H1 (cell line): Measurements from ENCODE around the gene MCM9. TPM values are rescaled to one million over a fixed set of nuclear protein-coding genes. Genes with fewer than 3 reads are reported as not detected.

ENCODE experiments used
- CTCF ChIA-PET: fragments of 300-600 bp; sonication (Branson Sonifier 250); formaldehyde crosslinking; loops from one replicate; lab custom pipeline; 2021; ENCODE audit not compliant: partially characterized antibody; lab: Charles Lee
- POLR2A ChIA-PET: fragments of 300-600 bp; sonication (Branson Sonifier 250); formaldehyde crosslinking; loops from one replicate; lab custom pipeline; 2021; ENCODE audit warnings: inconsistent platforms; ENCODE audit not compliant: partially characterized antibody; lab: Charles Lee
- DNase-seq, 2 experiments: peaks; one replicate each; pipeline versions ENCODE4 v3.0.0 to v3.0.0-alpha.2; 2010 to 2022; ENCODE audit warnings: low spot score in 2 of 2, low read depth in 1 of 2, mixed read lengths in 1 of 2
- FAIRE-seq: peaks from 2 replicates; lab custom pipeline; 2011; peaks lifted over from hg19 to GRCh38; lab: Jason Lieb, UNC
- H2AFZ ChIP-seq: 2 replicates; pipeline ENCODE4 v1.8.1; 2012; ENCODE audit warnings: low read length, inconsistent platforms
- H2AK5ac ChIP-seq: 2 replicates; pipeline ENCODE4 v1.6.1; 2013; ENCODE audit warnings: low read depth, low read length
- H2BK120ac ChIP-seq: replicated peaks from 2 replicates; pipeline ENCODE3; 2013; ENCODE audit warnings: low read depth, low read length, inconsistent platforms
- H2BK12ac ChIP-seq: 2 replicates; pipeline ENCODE4 v1.6.1; 2013; ENCODE audit warnings: low read depth, low read length
- H2BK15ac ChIP-seq: 2 replicates; pipeline ENCODE4 v1.6.1; 2013; ENCODE audit warnings: low read length
- H2BK20ac ChIP-seq: 2 replicates; pipeline ENCODE4 v1.6.1; 2013; ENCODE audit warnings: low read length
- H2BK5ac ChIP-seq: 2 replicates; pipeline ENCODE4 v1.6.1; 2013; ENCODE audit warnings: low read depth, low read length
- H3K14ac ChIP-seq: 2 replicates; pipeline ENCODE4 v1.6.1; 2013; ENCODE audit warnings: inconsistent platforms; ENCODE audit not compliant: insufficient read length
- H3K18ac ChIP-seq: 2 replicates; pipeline ENCODE4 v1.6.1; 2013; ENCODE audit warnings: low read length; ENCODE audit errors: extremely low read depth
- H3K23ac ChIP-seq: 2 replicates; pipeline ENCODE4 v1.6.1; 2013; ENCODE audit warnings: inconsistent platforms; ENCODE audit not compliant: insufficient read length
- H3K23me2 ChIP-seq: 2 replicates; pipeline ENCODE4 v1.6.1; 2013; ENCODE audit warnings: low read depth, low read length
- H3K27ac ChIP-seq: 2 replicates; pipeline ENCODE4 v1.6.1; 2011; ENCODE audit warnings: low read depth, low read length, inconsistent platforms
- H3K27me3 ChIP-seq, 4 experiments: replicated peaks in 1 of 4; 1 replicate in 1 of 4; 2 replicates in 3 of 4; pipeline versions ENCODE4 v1.6.1 to v1.8.1; 2011 to 2013; ENCODE audit warnings: low read length in 3 of 4, mild to moderate bottlenecking in 3 of 4, inconsistent platforms in 2 of 4, mixed read lengths in 2 of 4, moderate library complexity in 1 of 4; ENCODE audit not compliant: control insufficient read depth in 3 of 4, insufficient read depth in 3 of 4; ENCODE audit errors: extremely low read depth in 1 of 4
- H3K36me3 ChIP-seq, 4 experiments: 2 replicates each; pipeline versions ENCODE4 v1.6.1 to v1.8.1; 2011 to 2013; ENCODE audit warnings: mild to moderate bottlenecking in 4 of 4, low read length in 3 of 4, moderate library complexity in 2 of 4, control low read depth in 1 of 4, inconsistent platforms in 1 of 4; ENCODE audit not compliant: insufficient read depth in 4 of 4, control insufficient read depth in 2 of 4
- H3K4ac ChIP-seq: replicated peaks from 2 replicates; pipeline ENCODE3; 2013; ENCODE audit warnings: low read length, low read depth, mixed read lengths, inconsistent platforms; ENCODE audit not compliant: insufficient read length
- H3K4me1 ChIP-seq, 4 experiments: replicated peaks in 1 of 4; 1 replicate in 1 of 4; 2 replicates in 3 of 4; pipeline versions ENCODE4 v1.6.1 to v1.8.1; 2011 to 2013; ENCODE audit warnings: low read length in 3 of 4, inconsistent platforms in 2 of 4, mixed read lengths in 1 of 4; ENCODE audit not compliant: insufficient read depth in 4 of 4, control insufficient read depth in 3 of 4
- H3K4me2 ChIP-seq, 2 experiments: 2 replicates each; pipeline versions ENCODE4 v1.6.1 to v1.8.1; 2011 to 2013; ENCODE audit warnings: low read depth in 2 of 2, low read length in 2 of 2, control low read depth in 1 of 2, inconsistent platforms in 1 of 2, mild to moderate bottlenecking in 1 of 2; ENCODE audit not compliant: insufficient read depth in 1 of 2
- H3K4me3 ChIP-seq, 4 experiments: fragments of 200-600, 300-600 bp in 1 of 4; sonication (generic), shearing (Covaris generic), sonication (Bioruptor Twin) in 1 of 4; 2 replicates each; pipeline versions ENCODE4 v1.5.1 to v1.8.1; 2011 to 2016; ENCODE audit warnings: low read length in 4 of 4, low read depth in 3 of 4, control low read depth in 2 of 4, inconsistent platforms in 2 of 4, mild to moderate bottlenecking in 2 of 4, mixed read lengths in 1 of 4, moderate library complexity in 1 of 4; ENCODE audit not compliant: insufficient read depth in 2 of 4; ENCODE audit errors: extremely low read depth in 1 of 4
- H3K56ac ChIP-seq: replicated peaks from 2 replicates; pipeline ENCODE3; 2013; ENCODE audit warnings: low read depth, mild to moderate bottlenecking, mixed read lengths, low read length, inconsistent platforms; ENCODE audit not compliant: insufficient read length
- H3K79me1 ChIP-seq: 2 replicates; pipeline ENCODE4 v1.6.1; 2013; ENCODE audit warnings: low read depth, low read length, control low read depth
- H3K79me2 ChIP-seq, 2 experiments: 2 replicates each; pipeline versions ENCODE4 v1.6.1 to v1.8.1; 2012 to 2013; ENCODE audit warnings: low read length in 2 of 2, mild to moderate bottlenecking in 2 of 2, inconsistent platforms in 1 of 2; ENCODE audit not compliant: insufficient read depth in 2 of 2, control insufficient read depth in 1 of 2
- H3K9ac ChIP-seq, 4 experiments: replicated peaks in 1 of 4; 1 replicate in 1 of 4; 2 replicates in 3 of 4; pipeline versions ENCODE4 v1.6.1 to v1.8.1; 2011 to 2013; ENCODE audit warnings: low read depth in 3 of 4, low read length in 3 of 4, control low read depth in 2 of 4, mild to moderate bottlenecking in 2 of 4, moderate library complexity in 2 of 4, inconsistent platforms in 1 of 4; ENCODE audit errors: extremely low read depth in 1 of 4
- H3K9me3 ChIP-seq, 2 experiments: 2 replicates each; pipeline versions ENCODE4 v1.6.1 to v1.8.1; 2012 to 2013; ENCODE audit warnings: mild to moderate bottlenecking in 2 of 2, moderate library complexity in 2 of 2, control low read depth in 1 of 2, inconsistent platforms in 1 of 2, low read depth in 1 of 2, low read length in 1 of 2, mixed read lengths in 1 of 2; ENCODE audit not compliant: insufficient read depth in 2 of 2
- H4K20me1 ChIP-seq, 2 experiments: replicated peaks in 1 of 2; 2 replicates each; pipeline versions ENCODE3 to v1.8.1; 2011 to 2013; ENCODE audit warnings: inconsistent platforms in 2 of 2, low read length in 2 of 2, mild to moderate bottlenecking in 1 of 2; ENCODE audit not compliant: insufficient read depth in 2 of 2, control insufficient read depth in 1 of 2
- H4K5ac ChIP-seq: 2 replicates; pipeline ENCODE4 v1.6.1; 2013; ENCODE audit warnings: low read length, low read depth, mixed read lengths, inconsistent platforms; ENCODE audit not compliant: insufficient read length
- H4K8ac ChIP-seq: 2 replicates; pipeline ENCODE4 v1.8.0; 2013; ENCODE audit warnings: mild to moderate bottlenecking, moderate library complexity, low read length, inconsistent platforms; ENCODE audit not compliant: insufficient read depth; ENCODE audit errors: extremely low read depth
- H4K91ac ChIP-seq: replicated peaks from 2 replicates; pipeline ENCODE3; 2013; ENCODE audit warnings: low read length, mixed read lengths, inconsistent platforms; ENCODE audit not compliant: insufficient read length
- SIRT6 ChIP-seq: IDR thresholded peaks from one replicate; pipeline ENCODE4 v1.7.1; 2012; ENCODE audit warnings: low read length, inconsistent platforms
- SUZ12 ChIP-seq: fragments of 200-600 bp; sonication (generic); IDR thresholded peaks from 2 replicates; pipeline ENCODE4 v1.6.1; 2012; ENCODE audit warnings: mild to moderate bottlenecking, inconsistent platforms, low read length, moderate library complexity, mixed read lengths
- WGBS, 2 experiments: shearing (Covaris generic) in 1 of 2; methylation state at CpG; one replicate each; pipeline versions ENCODE4 v1.1.6 to v1.1.7; 2013 to 2015; ENCODE audit warnings: low lambda C conversion rate in 2 of 2, mixed read lengths in 2 of 2, inconsistent platforms in 1 of 2, low coverage in 1 of 2, missing lambda C conversion rate in 1 of 2; ENCODE audit not compliant: insufficient replicate concordance in 2 of 2, insufficient coverage in 1 of 2, insufficient read length in 1 of 2; ENCODE audit errors: extremely low coverage in 1 of 2, missing lambda C conversion rate in 1 of 2; 5-methylcytosine and 5-hydroxymethylcytosine counted together
- polyA plus RNA-seq, 7 experiments: library from polyadenylated mRNA; depleted of rRNA in 3 of 7; stranded (reverse) in 5 of 7; unstranded in 2 of 7; fragments of >200 nt in 5 of 7; fragments of 200-250 nt in 2 of 7; gene quantifications; 1 replicate in 5 of 7; 2 replicates in 1 of 7; 4 replicates in 1 of 7; pipeline versions ENCODE4 v1.2.1 to v1.2.3, GENCODE V29; 2011 to 2013; ENCODE audit warnings: missing spikeins in 2 of 7, mixed read lengths in 2 of 7
- total RNA-seq: library from RNA; stranded (reverse); fragmentation: NEBNext Ultra II Directional; extraction: Animal tissue kit (Norgen Biotek cat#: 25700); gene quantifications from 2 replicates; pipeline ENCODE4 v1.2.1, GENCODE V29; 2021

The MCM9 gene
- total and polyA plus RNA-seq, 2 of the 8 experiments (the other 6 are each of a cell fraction or from before 2014, with no cell fraction given), result 3.7 to 11.4 TPM

- DNase-seq, result no peak
- no peak overlapping the region for H3K18ac ChIP-seq
- H3K14ac ChIP-seq, result no peak overlapping the region
- no peak overlapping the region for H3K4me2 ChIP-seq
- no peaks in the 10 kb centered on the region for H3K79me2 ChIP-seq
- H2BK12ac ChIP-seq, result no peak overlapping the region
- peaks cover 0 to 4% (median 3%) of the 10 kb centered on the region in 4 experiments; a peak in 1 of 7 replicates for H3K4me1 ChIP-seq
- H2BK20ac ChIP-seq, result no peak overlapping the region
- no peak overlapping the region for H4K91ac ChIP-seq
- H4K8ac ChIP-seq, result no peak overlapping the region
- no peak overlapping the region for H3K23ac ChIP-seq
- H4K20me1 ChIP-seq, result no peaks in the 10 kb centered on the region
- no peaks in the 10 kb centered on the region for H3K9me3 ChIP-seq
- H2BK15ac ChIP-seq, result no peak overlapping the region
- no peaks in the 10 kb centered on the region for H3K27me3 ChIP-seq
- H4K5ac ChIP-seq, result no peak overlapping the region
- H3K56ac ChIP-seq, result no peak overlapping the region
- POLR2A ChIA-PET, result no interaction called here
- CTCF ChIA-PET, result no interaction called here
- no peak overlapping the region for H3K9ac ChIP-seq
- H2BK5ac ChIP-seq, result no peak overlapping the region
- H3K27ac ChIP-seq, result no peak overlapping the region
- H3K4ac ChIP-seq, result no peak overlapping the region
- no peaks in the 10 kb centered on the region for H3K79me1 ChIP-seq
- WGBS, 2 experiments, result 81% methylated on average over 3 of the region's 3 CpGs; no CpG with 5 or more reads in 1 of the 2 experiments
- H2AFZ ChIP-seq, result no peak overlapping the region
- TF ChIP-seq SUZ12, result no peak
- no peak for TF ChIP-seq SIRT6
- TF ChIP-seq, all 59 proteins: peak for 0
- Histone ChIP-seq H3K36me3 (no peaks in the 10 kb centered on the region), H3K4me3 (no peak overlapping the region), H2AK5ac (no peak overlapping the region), H2BK120ac (no peak overlapping the region), H3K23me2 (no peaks in the 10 kb centered on the region)
- no peak for FAIRE-seq
Measured at GRCh38 chr6:118772886-118773285, 162.1 kb downstream of the MCM9 start.
